Pancreas (tissue), 10 donors: ENCODE results near the gene DLG2. TPM values are rescaled to one million over a fixed set of nuclear protein-coding genes. Genes with fewer than 3 reads are reported as not detected.

ENCODE experiments used
- ATAC-seq, 4 donors: fragments of 200-7000 bp; cut with Tn5 transposase; one replicate each; pipeline versions ENCODE4 v1.8.0 to v1.9.1; 2020; ENCODE audit warnings: mild to moderate bottlenecking in 4 of 4, moderate library complexity in 4 of 4
- DNase-seq, 6 donors: peaks; one replicate each; pipeline ENCODE4 v3.0.0-alpha.2; 2020
- FAIRE-seq: peaks from 2 replicates; lab custom pipeline; 2012; peaks lifted over from hg19 to GRCh38; lab: Jason Lieb, UNC
- H3K27ac ChIP-seq, 4 donors: fragments of 200-600 bp; sonication (generic); 1 replicate in 3 of 4; 2 replicates in 1 of 4; pipeline versions ENCODE4 v1.5.0 to v1.8.0; 2020
- H3K27me3 ChIP-seq, 4 donors: fragments of 200-600 bp; one replicate each; pipeline ENCODE4 v1.8.0; 2021
- H3K36me3 ChIP-seq, 3 donors: fragments of 200-600 bp; sonication (generic) in 1 of 3; one replicate each; pipeline versions ENCODE4 v1.5.0 to v1.8.0; 2020 to 2021
- H3K4me1 ChIP-seq, 3 donors: fragments of 200-600 bp; one replicate each; pipeline ENCODE4 v1.8.0; 2021
- H3K4me3 ChIP-seq, 4 donors: fragments of 200-600 bp; sonication (generic) in 2 of 4; one replicate each; pipeline versions ENCODE4 v1.5.0 to v1.8.0; 2020 to 2021
- H3K9me3 ChIP-seq, 4 donors: fragments of 200-600 bp; one replicate each; pipeline ENCODE4 v1.8.0; 2021
- CTCF ChIP-seq, 4 donors: fragments of 200-600 bp; sonication (generic) in 3 of 4; IDR thresholded peaks; one replicate each; pipeline versions ENCODE4 v1.5.0 to v1.8.0; 2021; ENCODE audit warnings: antibody characterized with exemption in 4 of 4
- WGBS, 2 donors: extraction: QIAGEN DNeasy Blood & Tissue Kit; methylation state at CpG; one replicate each; pipeline ENCODE4 v1.1.7; 2013; 5-methylcytosine and 5-hydroxymethylcytosine counted together
- intact Hi-C, 3 donors: fragments of 100-400 bp; cut with DNase I; formaldehyde crosslinking; loops; one replicate each; pipeline versions ENCODE4 v1.11.1 to v1.14.2; 2022
- polyA plus RNA-seq, 2 donors: library from polyadenylated mRNA; stranded (reverse); fragments of 200-250 nt; gene quantifications; one replicate each; pipeline ENCODE4 v1.2.3, GENCODE V29; 2013
- total RNA-seq, 6 donors: library from RNA; stranded (reverse); fragmentation: NEBNext Ultra II Directional in 4 of 6; extraction: Animal tissue kit (Norgen Biotek cat#: 25700) in 4 of 6; gene quantifications; one replicate each; pipeline versions ENCODE4 v1.2.1 to v1.2.4, GENCODE V29; 2021 to 2023
- donor health status: healthy with polysubstance abuse.
- donor health status: DM: no; HTN: no; CAD: no; lungs with moderate emphysema.
- donor health status: DM: no; HTN: no; CAD: no.
- donor health status: control.
- donor health status: control.
- donor health status: Bipolar disorder and iron deficiency.
- donor health status: DM: yes; HTN: yes; CAD: no.
- donor health status: DM: no; HTN: no; CAD: no.
- donor health status: DM: no; HTN: no; CAD: no.
- donor health status: DM: yes; HTN: yes; CAD: no.

DLG2 gene
- total and polyA plus RNA-seq, 8 donors = 1.2 to 5.4 (median 3.6) TPM

GRCh38 chr11:84333221-84333620, 1293.9 kb downstream of the DLG2 start:
- intact Hi-C loops = no loop called here
- ATAC-seq = no peak
- WGBS, 2 donors = 69 to 73% methylated on average over 3 of the region's 3 CpGs
- Histone ChIP-seq H3K36me3 (no peaks in the 10 kb centered on the region), H3K4me3 (no peak overlapping the region), H3K27ac (no peak overlapping the region), H3K9me3 (no peaks in the 10 kb centered on the region), H3K4me1 (no peaks in the 10 kb centered on the region), H3K27me3 (no peaks in the 10 kb centered on the region)
- DNase-seq = no peak
- TF ChIP-seq CTCF (IDR thresholded peaks at IDR 0.05) = no peak
- no peak for FAIRE-seq

- Histone ChIP-seq H3K4me3 (no peak overlapping the region), H3K27ac (no peak overlapping the region), H3K36me3 (no peaks in the 10 kb centered on the region), H3K27me3 (no peaks in the 10 kb centered on the region), H3K4me1 (no peaks in the 10 kb centered on the region), H3K9me3 (no peaks in the 10 kb centered on the region)
- FAIRE-seq (no peak), DNase-seq (no peak), ATAC-seq (no peak)
- intact Hi-C loops = no loop called here
- TF ChIP-seq CTCF (IDR thresholded peaks at IDR 0.05) = no peak
Measured at GRCh38 chr11:84322211-84322610, 1304.9 kb downstream of the DLG2 start.

- DNase-seq (no peak), FAIRE-seq (no peak), ATAC-seq (no peak)
- no peaks in the 10 kb centered on the region for H3K27me3 ChIP-seq
- H3K4me3 ChIP-seq = no peak overlapping the region
- H3K27ac ChIP-seq = no peak overlapping the region
- 50 to 63% methylated on average over 2 of the region's 2 CpGs for WGBS, 2 donors
- intact Hi-C loops = loop anchor here in 1 of 3 donors (10.0 kb wide), 1 partner anchor 465 kb away; no protein-coding TSS in a partner anchor
- no peaks in the 10 kb centered on the region for H3K9me3 ChIP-seq
- no peaks in the 10 kb centered on the region for H3K4me1 ChIP-seq
- TF ChIP-seq CTCF (IDR thresholded peaks at IDR 0.05) = no peak
- no peaks in the 10 kb centered on the region for H3K36me3 ChIP-seq
Measured at GRCh38 chr11:84319863-84320262, 1307.3 kb downstream of the DLG2 start.

GRCh38 chr11:84316866-84317555, 1310.1 kb downstream of the DLG2 start:
- H3K36me3 ChIP-seq = no peaks in the 10 kb centered on the region
- WGBS, 2 donors = 41 to 46% methylated on average over 15 of the region's 15 CpGs
- no peak overlapping the region for H3K27ac ChIP-seq
- TF ChIP-seq CTCF (IDR thresholded peaks at IDR 0.05) = no peak
- peak in 3 of 4 donors; percentile 57 to 87 (median 75) for ATAC-seq
- H3K4me3 ChIP-seq = no peak overlapping the region
- peak in 2 of 6 donors; percentile 9 to 31 for DNase-seq
- H3K9me3 ChIP-seq = no peaks in the 10 kb centered on the region
- H3K4me1 ChIP-seq = no peaks in the 10 kb centered on the region
- intact Hi-C loops = loop anchor here in 1 of 3 donors (10.0 kb wide), 1 partner anchor 462 kb away; no protein-coding TSS in a partner anchor
- no peaks in the 10 kb centered on the region for H3K27me3 ChIP-seq
- FAIRE-seq = no peak

GRCh38 chr11:84313830-84314359, 1313.2 kb downstream of the DLG2 start:
- whole genome bisulfite sequencing, 2 donors = 59 to 67% methylated on average over 4 of the region's 4 CpGs

More at GRCh38 chr11:84313830-84314359, 1313.2 kb downstream of the DLG2 start:
- H3K36me3 ChIP-seq = no peaks in the 10 kb centered on the region
- intact Hi-C loops = loop anchor here in 1 of 3 donors (10.0 kb wide), 1 partner anchor 459 kb away; no protein-coding TSS in a partner anchor
- H3K9me3 ChIP-seq = no peaks in the 10 kb centered on the region
- no peak overlapping the region for H3K27ac ChIP-seq
- no peak for TF ChIP-seq CTCF (IDR thresholded peaks at IDR 0.05)
- no peak overlapping the region for H3K4me3 ChIP-seq
- ATAC-seq (no peak), FAIRE-seq (no peak), DNase-seq (no peak)
- no peaks in the 10 kb centered on the region for H3K4me1 ChIP-seq
- H3K27me3 ChIP-seq = no peaks in the 10 kb centered on the region
